GM06990 (cell line): ENCODE data around the gene PRR27.

Experiments
- DNase-seq: peaks from one replicate; pipeline ENCODE4 v3.0.0-alpha.2; 2011; ENCODE audit not compliant: insufficient read length; ENCODE audit errors: extremely low read depth
- H3K27me3 ChIP-seq: replicated peaks from 2 replicates; pipeline ENCODE4 v1.6.0; 2011; ENCODE audit warnings: low read length; ENCODE audit not compliant: control insufficient read depth, insufficient read depth
- H3K36me3 ChIP-seq: 2 replicates; pipeline ENCODE4 v1.5.1; 2011; ENCODE audit warnings: low read length; ENCODE audit not compliant: control insufficient read depth, insufficient read depth
- H3K4me3 ChIP-seq: replicated peaks from 2 replicates; pipeline ENCODE4 v1.5.1; 2011; ENCODE audit warnings: low read depth, mild to moderate bottlenecking, control low read depth, low read length
- TF ChIP-seq, protein P1 (sequence below): IDR thresholded peaks from 2 replicates; pipeline ENCODE4 v1.5.1; 2011; ENCODE audit warnings: low read length, control low read depth, mild to moderate bottlenecking, inconsistent platforms; ENCODE audit not compliant: insufficient read depth, poor library complexity, severe bottlenecking

Gene PRR27

DNA sequence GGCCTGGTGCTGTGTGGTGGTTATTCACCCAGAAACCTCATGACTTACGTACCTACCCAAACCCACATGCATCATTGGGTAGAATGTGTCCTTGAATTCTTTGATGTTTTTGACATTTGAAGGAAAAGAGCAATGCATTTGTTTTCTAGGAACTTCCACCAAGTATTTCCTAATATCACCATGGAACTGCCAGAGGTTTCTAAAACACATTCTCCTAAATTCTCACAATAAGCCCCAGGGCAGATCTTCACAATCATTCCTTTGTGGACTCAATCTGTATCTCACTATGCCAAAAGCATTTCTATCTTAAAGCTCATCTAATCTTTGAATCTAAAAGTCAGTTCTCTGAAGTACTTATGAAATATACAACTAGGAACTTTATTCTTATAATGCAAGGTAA lies 33.2 kb downstream of the PRR27 start:
- TF ChIP-seq, protein P1, sequence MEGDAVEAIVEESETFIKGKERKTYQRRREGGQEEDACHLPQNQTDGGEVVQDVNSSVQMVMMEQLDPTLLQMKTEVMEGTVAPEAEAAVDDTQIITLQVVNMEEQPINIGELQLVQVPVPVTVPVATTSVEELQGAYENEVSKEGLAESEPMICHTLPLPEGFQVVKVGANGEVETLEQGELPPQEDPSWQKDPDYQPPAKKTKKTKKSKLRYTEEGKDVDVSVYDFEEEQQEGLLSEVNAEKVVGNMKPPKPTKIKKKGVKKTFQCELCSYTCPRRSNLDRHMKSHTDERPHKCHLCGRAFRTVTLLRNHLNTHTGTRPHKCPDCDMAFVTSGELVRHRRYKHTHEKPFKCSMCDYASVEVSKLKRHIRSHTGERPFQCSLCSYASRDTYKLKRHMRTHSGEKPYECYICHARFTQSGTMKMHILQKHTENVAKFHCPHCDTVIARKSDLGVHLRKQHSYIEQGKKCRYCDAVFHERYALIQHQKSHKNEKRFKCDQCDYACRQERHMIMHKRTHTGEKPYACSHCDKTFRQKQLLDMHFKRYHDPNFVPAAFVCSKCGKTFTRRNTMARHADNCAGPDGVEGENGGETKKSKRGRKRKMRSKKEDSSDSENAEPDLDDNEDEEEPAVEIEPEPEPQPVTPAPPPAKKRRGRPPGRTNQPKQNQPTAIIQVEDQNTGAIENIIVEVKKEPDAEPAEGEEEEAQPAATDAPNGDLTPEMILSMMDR: no peak
- DNase-seq: no peak
- Histone ChIP-seq H3K4me3 (no peak overlapping the region), H3K27me3 (no peaks in the 10 kb centered on the region), H3K36me3 (no peaks in the 10 kb centered on the region)

DNA sequence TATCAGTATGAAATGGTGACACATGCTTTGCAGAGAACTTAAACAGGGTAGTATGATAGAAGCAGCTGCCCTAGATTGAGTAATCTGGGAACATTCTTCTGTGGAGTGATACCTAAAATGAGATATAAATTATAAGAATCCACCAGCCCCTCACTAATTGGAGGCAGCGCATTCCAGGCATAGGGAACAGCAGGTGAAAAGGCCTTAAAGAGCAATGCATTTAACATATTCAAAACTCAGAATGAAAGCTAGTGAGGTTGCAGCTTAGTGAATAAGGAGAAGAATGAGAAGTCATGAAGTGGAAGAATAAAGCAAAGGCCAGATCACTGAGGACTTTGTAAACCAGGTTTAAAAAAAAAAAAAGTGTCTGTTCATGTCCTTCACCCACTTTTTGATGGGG lies 36.5 kb downstream of the PRR27 start:
- Histone ChIP-seq H3K4me3 (no peak overlapping the region), H3K27me3 (no peaks in the 10 kb centered on the region), H3K36me3 (no peaks in the 10 kb centered on the region)
- TF ChIP-seq, protein P1: no peak
- DNase-seq: no peak

DNA sequence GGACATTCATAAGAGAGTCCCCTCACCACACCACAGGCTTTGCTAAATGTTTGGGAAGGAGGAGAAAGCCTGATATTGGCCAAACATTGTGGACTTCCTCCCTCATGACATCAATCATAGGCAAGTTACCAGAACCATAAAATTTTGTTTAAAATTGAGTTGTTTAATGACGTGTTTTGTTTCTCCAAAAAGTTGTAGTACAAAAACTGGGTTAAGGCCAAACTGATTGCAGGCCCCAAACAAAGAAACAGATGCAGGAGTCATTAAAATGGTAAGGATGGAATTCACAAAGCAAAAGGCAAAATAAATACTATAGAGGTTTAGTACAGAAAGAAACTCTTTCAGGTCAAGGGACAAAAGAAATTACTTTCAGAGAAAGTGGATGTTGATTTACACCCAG lies 37.6 kb downstream of the PRR27 start:
- Histone ChIP-seq H3K4me3 (no peak overlapping the region), H3K36me3 (no peaks in the 10 kb centered on the region), H3K27me3 (no peaks in the 10 kb centered on the region)
- TF ChIP-seq, protein P1: no peak
- DNase-seq: no peak

DNA sequence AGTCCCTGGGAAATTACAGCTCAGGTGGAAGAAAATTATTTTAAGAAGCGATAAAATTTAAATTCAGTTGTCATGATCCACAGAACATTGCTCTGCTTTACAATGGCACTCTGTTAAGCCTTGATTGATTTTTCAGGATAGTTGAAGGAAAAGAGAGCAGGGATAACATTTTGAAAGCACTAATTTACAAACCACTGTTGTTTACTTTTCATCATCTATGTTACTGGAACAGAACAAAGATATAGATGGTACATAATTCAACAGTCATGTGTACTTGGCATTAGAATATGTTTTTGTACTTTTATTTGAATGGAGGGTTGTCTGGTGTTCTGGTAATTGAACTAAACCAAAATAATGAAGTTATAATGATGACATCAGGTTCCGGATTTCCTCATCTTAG lies 38.9 kb downstream of the PRR27 start:
- H3K4me3 ChIP-seq: no peak overlapping the region
- no peaks in the 10 kb centered on the region for H3K36me3 ChIP-seq
- no peak for DNase-seq
- H3K27me3 ChIP-seq: no peaks in the 10 kb centered on the region
- TF ChIP-seq, protein P1: no peak

DNA sequence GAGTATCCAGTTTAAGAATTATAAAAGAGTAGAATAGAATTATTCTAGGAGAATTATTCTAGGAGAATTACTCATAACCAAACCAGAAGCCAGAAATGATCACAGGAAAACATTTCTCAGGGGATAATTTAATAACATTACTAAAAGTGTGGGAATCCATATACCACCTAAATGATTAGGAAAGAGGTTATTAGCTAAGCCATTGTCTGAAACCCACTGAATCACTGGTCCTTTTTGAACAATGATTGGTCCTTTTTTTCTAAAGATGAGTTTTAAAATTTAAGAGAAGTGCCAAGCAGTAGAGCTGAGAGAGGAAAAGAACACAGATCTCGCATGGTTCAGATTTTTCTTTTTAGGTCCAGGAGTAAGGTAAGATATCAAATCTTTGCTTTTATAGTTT lies 41.4 kb downstream of the PRR27 start, which contains the start of gene ODAM:
Gene ODAM, plus strand, starts transcription at position 301 of the 400 bp plus-strand sequence. CDS start 819 bp downstream, outside the sequence.
- no peaks in the 10 kb centered on the region for H3K36me3 ChIP-seq
- H3K4me3 ChIP-seq: no peak within 1 kb of the TSS
- TF ChIP-seq, protein P1: no peak
- H3K27me3 ChIP-seq: no peaks in the 10 kb centered on the region
- DNase-seq: no peak

DNA sequence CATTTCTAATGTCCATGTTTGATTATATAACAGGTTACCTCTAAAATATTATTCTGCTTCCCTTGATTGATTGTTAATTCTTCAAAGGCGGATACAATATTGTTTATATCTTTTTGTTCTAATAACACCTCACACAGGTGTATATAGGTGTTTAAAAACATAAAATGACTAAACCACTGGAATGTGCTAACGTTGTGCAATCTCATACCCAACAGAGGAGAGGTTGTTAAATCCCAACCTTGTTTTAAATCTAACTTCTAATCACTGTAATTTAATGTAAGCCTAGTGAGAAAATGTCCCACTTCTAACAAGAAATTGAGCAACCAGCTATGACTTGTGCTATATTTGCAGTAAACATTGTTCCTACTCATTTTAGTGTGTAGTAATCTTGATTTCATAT lies 42.8 kb downstream of the PRR27 start:
- DNase-seq: no peak
- no peaks in the 10 kb centered on the region for H3K36me3 ChIP-seq
- TF ChIP-seq, protein P1: no peak

More for the DNA sequence above, 42.8 kb downstream of the PRR27 start:
- H3K27me3 ChIP-seq: no peaks in the 10 kb centered on the region
- no peak overlapping the region for H3K4me3 ChIP-seq
